ENCODE results near the gene SPEM2.

DNA sequence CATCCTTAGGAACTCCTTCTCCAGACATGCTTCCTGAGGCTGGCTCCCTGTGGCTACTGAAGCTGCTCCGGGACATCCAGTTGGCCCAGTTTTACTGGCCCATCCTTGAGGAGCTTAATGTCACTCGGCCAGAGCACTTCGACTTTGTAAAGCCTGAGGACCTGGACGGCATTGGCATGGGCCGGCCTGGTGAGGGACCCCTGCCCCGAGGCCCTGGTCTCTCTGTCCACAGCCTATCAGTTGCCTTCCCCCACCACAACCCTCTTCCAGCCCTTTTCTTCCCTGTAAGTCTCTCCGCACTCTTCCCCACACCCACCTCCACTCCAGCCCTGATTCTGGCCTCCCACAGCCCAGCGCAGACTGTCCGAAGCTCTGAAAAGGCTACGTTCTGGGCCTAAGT is 42.5 kb upstream of the SPEM2 start:
- TF ChIP-seq, protein P1, sequence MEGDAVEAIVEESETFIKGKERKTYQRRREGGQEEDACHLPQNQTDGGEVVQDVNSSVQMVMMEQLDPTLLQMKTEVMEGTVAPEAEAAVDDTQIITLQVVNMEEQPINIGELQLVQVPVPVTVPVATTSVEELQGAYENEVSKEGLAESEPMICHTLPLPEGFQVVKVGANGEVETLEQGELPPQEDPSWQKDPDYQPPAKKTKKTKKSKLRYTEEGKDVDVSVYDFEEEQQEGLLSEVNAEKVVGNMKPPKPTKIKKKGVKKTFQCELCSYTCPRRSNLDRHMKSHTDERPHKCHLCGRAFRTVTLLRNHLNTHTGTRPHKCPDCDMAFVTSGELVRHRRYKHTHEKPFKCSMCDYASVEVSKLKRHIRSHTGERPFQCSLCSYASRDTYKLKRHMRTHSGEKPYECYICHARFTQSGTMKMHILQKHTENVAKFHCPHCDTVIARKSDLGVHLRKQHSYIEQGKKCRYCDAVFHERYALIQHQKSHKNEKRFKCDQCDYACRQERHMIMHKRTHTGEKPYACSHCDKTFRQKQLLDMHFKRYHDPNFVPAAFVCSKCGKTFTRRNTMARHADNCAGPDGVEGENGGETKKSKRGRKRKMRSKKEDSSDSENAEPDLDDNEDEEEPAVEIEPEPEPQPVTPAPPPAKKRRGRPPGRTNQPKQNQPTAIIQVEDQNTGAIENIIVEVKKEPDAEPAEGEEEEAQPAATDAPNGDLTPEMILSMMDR (IDR thresholded peaks at IDR 0.05; ENCODE audit: low read depth, low read length, missing input control) = no peak
- TF ChIP-seq RXRA (IDR thresholded peaks at IDR 0.05) (no peak), JUND (IDR thresholded peaks at IDR 0.05) (no peak), YY1 (IDR thresholded peaks at IDR 0.05) (no peak), RAD21 (IDR thresholded peaks at IDR 0.05) (no peak), EGR1 (IDR thresholded peaks at IDR 0.05; ENCODE audit: low read depth in 2 of 2) (no peak), MAX (IDR thresholded peaks at IDR 0.05) (no peak)
- TF ChIP-seq, protein P2, sequence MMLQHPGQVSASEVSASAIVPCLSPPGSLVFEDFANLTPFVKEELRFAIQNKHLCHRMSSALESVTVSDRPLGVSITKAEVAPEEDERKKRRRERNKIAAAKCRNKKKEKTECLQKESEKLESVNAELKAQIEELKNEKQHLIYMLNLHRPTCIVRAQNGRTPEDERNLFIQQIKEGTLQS (IDR thresholded peaks at IDR 0.05) = no peak
